Natural killer cell (primary cell): ENCODE measurements around the gene CCDC85A. TPM values are rescaled to one million over a fixed set of nuclear protein-coding genes. Genes with fewer than 3 reads are reported as not detected.

Source experiments
- ATAC-seq, 3 donors: fragments of 150-1000 bp in 2 of 3; fragments of 200-7000 bp in 1 of 3; cut with Tn5 transposase; 1 replicate in 1 of 3; 2 replicates in 2 of 3; pipeline ENCODE4 v1.10.0; 2021; ENCODE audit warnings: mild to moderate bottlenecking in 2 of 3, moderate library complexity in 2 of 3
- DNase-seq, 2 donors: peaks; one replicate each; pipeline versions ENCODE4 v3.0.0 to v3.0.0-alpha.2; 2013 to 2021; ENCODE audit warnings: mixed read lengths in 1 of 2
- H3K27ac ChIP-seq: one replicate; pipeline ENCODE4 v1.5.1; 2013; ENCODE audit warnings: mild to moderate bottlenecking, low read length
- H3K27me3 ChIP-seq: one replicate; pipeline ENCODE4 v1.6.1; 2013; ENCODE audit warnings: low read length; ENCODE audit not compliant: control insufficient read depth, insufficient read depth
- H3K36me3 ChIP-seq: one replicate; pipeline ENCODE4 v1.6.1; 2013; ENCODE audit warnings: low read length; ENCODE audit not compliant: control insufficient read depth, insufficient read depth
- H3K4me1 ChIP-seq: one replicate; pipeline ENCODE4 v1.6.1; 2013; ENCODE audit warnings: low read length; ENCODE audit not compliant: control insufficient read depth, insufficient read depth
- H3K4me3 ChIP-seq: one replicate; pipeline ENCODE4 v1.5.1; 2013; ENCODE audit warnings: low read length
- H3K9me3 ChIP-seq: one replicate; pipeline ENCODE4 v1.6.1; 2013; ENCODE audit warnings: low read length; ENCODE audit not compliant: control insufficient read depth, insufficient read depth
- H3K27ac Mint-ChIP-seq, 2 donors: one replicate each; pipeline ENCODE4 v1.8.0; 2022; ENCODE audit warnings: mild to moderate bottlenecking in 2 of 2, mixed read lengths in 2 of 2, moderate library complexity in 1 of 2
- H3K27me3 Mint-ChIP-seq, 2 donors: one replicate each; pipeline ENCODE4 v1.8.0; 2022; ENCODE audit warnings: low read depth in 2 of 2, mixed read lengths in 2 of 2
- H3K36me3 Mint-ChIP-seq: one replicate; pipeline ENCODE4 v1.8.0; 2022; ENCODE audit warnings: mixed read lengths
- H3K4me1 Mint-ChIP-seq, 2 donors: one replicate each; pipeline ENCODE4 v1.8.0; 2022; ENCODE audit warnings: mixed read lengths in 2 of 2
- H3K4me3 Mint-ChIP-seq: one replicate; pipeline ENCODE4 v1.8.0; 2022; ENCODE audit warnings: mild to moderate bottlenecking, moderate library complexity, mixed read lengths
- H3K9me3 Mint-ChIP-seq, 2 donors: one replicate each; pipeline ENCODE4 v1.8.0; 2022; ENCODE audit warnings: mixed read lengths in 2 of 2
- CTCF ChIP-seq: fragments of 200-600 bp; IDR thresholded peaks from one replicate; pipeline ENCODE4 v1.8.0; 2022; ENCODE audit warnings: antibody characterized with exemption
- WGBS: methylation state at CpG from one replicate; pipeline ENCODE4 v1.1.7; 2013; ENCODE audit warnings: missing lambda C conversion rate; ENCODE audit not compliant: insufficient coverage; 5-methylcytosine and 5-hydroxymethylcytosine counted together
- intact Hi-C: fragments of 100-400 bp; cut with micrococcal nuclease; formaldehyde crosslinking; loops from one replicate; pipeline ENCODE4 v1.14.2; 2022
- total RNA-seq, 4 donors: library from RNA; stranded (reverse); fragments of 120-200 nt in 1 of 4; gene quantifications; one replicate each; pipeline versions ENCODE4 v1.2.3 to v1.2.4, GENCODE V29; 2013 to 2022

The CCDC85A gene
- total RNA-seq, 3 donors from 2014 or later (not counting 1 experiment from before 2014, with no cell fraction given), result not detected

GRCh38 chr2:56244506-56244905 lies 60.7 kb downstream of the CCDC85A start:
- Histone ChIP-seq H3K27ac (no peak overlapping the region), H3K9me3 (peaks cover 10% of the 10 kb centered on the region), H3K4me1 (no peaks in the 10 kb centered on the region), H3K4me3 (no peak overlapping the region), H3K36me3 (no peaks in the 10 kb centered on the region), H3K27me3 (no peaks in the 10 kb centered on the region)
- Mint-ChIP-seq H3K27ac (no peak overlapping the region), H3K4me3 (no peak overlapping the region), H3K36me3 (peaks cover 6% of the 10 kb centered on the region), H3K9me3 (peaks cover 13 to 26% of the 10 kb centered on the region in 2 donors), H3K27me3 (no peaks in the 10 kb centered on the region), H3K4me1 (no peaks in the 10 kb centered on the region)
- intact Hi-C loops, result no loop called here
- no CpG with 5 or more reads among the region's 1 CpG for WGBS
- no peak for ATAC-seq
- TF ChIP-seq CTCF, result no peak
- no peak for DNase-seq

GRCh38 chr2:56244911-56245530 lies 61.2 kb downstream of the CCDC85A start:
- H3K4me1 ChIP-seq, result no peaks in the 10 kb centered on the region
- H3K27me3 Mint-ChIP-seq, result no peaks in the 10 kb centered on the region
- intact Hi-C loops, result no loop called here
- peaks cover 6% of the 10 kb centered on the region for H3K36me3 Mint-ChIP-seq
- H3K27ac ChIP-seq, result no peak overlapping the region
- H3K36me3 ChIP-seq, result no peaks in the 10 kb centered on the region
- no peak overlapping the region for H3K27ac Mint-ChIP-seq
- no peaks in the 10 kb centered on the region for H3K27me3 ChIP-seq
- ATAC-seq (no peak), DNase-seq (no peak)
- H3K9me3 Mint-ChIP-seq, result peaks cover 13 to 25% of the 10 kb centered on the region in 2 donors
- no peak overlapping the region for H3K4me3 ChIP-seq
- no peak for TF ChIP-seq CTCF
- H3K4me3 Mint-ChIP-seq, result no peak overlapping the region
- 67% methylated on average over 1 of the region's 1 CpG for WGBS
- H3K4me1 Mint-ChIP-seq, result no peaks in the 10 kb centered on the region
- peaks cover 10% of the 10 kb centered on the region for H3K9me3 ChIP-seq

- no peak overlapping the region for H3K27ac Mint-ChIP-seq
- Histone ChIP-seq H3K36me3 (no peaks in the 10 kb centered on the region), H3K27me3 (no peaks in the 10 kb centered on the region), H3K9me3 (peaks cover 6% of the 10 kb centered on the region), H3K4me3 (no peak overlapping the region), H3K4me1 (no peaks in the 10 kb centered on the region), H3K27ac (no peak overlapping the region)
- 81% methylated on average over 5 of the region's 5 CpGs for WGBS
- no peak for ATAC-seq
- no peaks in the 10 kb centered on the region for H3K27me3 Mint-ChIP-seq
- no peaks in the 10 kb centered on the region for H3K36me3 Mint-ChIP-seq
- no peak for TF ChIP-seq CTCF
- no peak for DNase-seq
- no peaks in the 10 kb centered on the region for H3K4me1 Mint-ChIP-seq
- peaks cover 10 to 12% of the 10 kb centered on the region in 2 donors for H3K9me3 Mint-ChIP-seq
- intact Hi-C loops, result no loop called here
- H3K4me3 Mint-ChIP-seq, result no peak overlapping the region
Measured at GRCh38 chr2:56248965-56249742, 65.4 kb downstream of the CCDC85A start.
